ENCODE measurements around the gene PCDHGB7.
A peak's percentile ranks its signal among the peaks of the same experiment; 100 is the strongest.
"Not testable (repeated sequence)": the region's sequence is repeated elsewhere in the genome, so short reads cannot be mapped to it uniquely, and the experiment has no call there.

Gene PCDHGB7

DNA sequence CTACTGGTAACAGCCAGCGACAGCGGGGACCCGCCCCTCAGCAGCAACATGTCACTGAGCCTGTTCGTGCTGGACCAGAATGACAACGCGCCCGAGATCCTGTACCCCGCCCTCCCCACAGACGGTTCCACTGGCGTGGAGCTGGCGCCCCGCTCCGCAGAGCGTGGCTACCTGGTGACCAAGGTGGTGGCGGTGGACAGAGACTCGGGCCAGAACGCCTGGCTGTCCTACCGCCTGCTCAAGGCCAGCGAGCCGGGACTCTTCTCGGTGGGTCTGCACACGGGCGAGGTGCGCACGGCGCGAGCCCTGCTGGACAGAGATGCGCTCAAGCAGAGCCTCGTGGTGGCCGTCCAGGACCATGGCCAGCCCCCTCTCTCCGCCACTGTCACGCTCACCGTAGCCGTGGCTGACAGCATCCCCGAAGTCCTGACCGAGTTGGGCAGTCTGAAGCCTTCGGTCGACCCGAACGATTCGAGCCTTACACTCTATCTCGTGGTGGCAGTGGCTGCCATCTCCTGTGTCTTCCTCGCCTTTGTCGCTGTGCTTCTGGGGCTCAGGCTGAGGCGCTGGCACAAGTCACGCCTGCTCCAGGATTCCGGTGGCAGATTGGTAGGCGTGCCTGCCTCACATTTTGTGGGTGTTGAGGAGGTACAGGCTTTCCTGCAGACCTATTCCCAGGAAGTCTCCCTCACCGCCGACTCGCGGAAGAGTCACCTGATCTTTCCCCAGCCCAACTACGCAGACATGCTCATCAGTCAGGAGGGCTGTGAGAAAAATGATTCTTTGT lies 22.9 kb upstream of the PCDHGB7 start:
- not testable (repeated sequence) for DNase-seq (ENCODE audit: low read depth); H3K4me3 ChIP-seq (ENCODE audit: low read depth, low read length)

DNA sequence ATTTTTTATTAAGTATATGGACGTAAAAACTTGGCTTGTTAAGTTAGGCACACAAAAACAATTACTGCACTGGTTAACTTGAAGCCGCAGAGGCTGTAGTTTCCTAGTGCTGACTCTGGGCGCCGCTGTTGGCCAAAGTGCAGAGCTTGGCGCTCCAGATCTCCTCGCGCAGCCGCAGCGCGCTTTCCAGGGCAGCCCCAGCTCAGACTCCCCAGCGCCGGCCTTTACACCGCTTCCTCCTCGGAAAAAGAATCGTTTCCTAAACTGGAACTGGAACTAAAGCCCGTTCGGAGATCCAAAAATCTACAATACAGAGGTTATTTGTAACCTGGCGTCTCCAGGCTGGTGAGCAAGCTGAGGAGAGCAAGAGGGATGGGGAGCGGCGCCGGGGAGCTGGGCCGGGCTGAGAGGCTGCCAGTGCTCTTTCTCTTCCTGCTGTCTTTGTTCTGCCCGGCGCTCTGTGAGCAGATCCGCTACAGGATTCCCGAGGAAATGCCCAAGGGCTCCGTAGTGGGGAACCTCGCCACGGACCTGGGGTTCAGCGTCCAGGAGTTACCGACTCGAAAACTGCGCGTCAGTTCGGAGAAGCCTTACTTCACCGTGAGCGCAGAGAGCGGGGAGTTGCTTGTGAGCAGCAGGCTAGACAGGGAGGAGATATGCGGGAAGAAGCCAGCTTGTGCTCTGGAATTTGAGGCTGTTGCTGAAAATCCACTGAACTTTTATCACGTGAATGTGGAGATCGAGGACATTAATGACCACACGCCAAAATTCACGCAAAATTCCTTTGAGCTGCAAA lies 19.5 kb upstream of the PCDHGB7 start, which contains the start of gene PCDHGB5:
Gene PCDHGB5 (plus strand): TSS at position 192 of the 796 bp plus-strand sequence. CDS start 181 bp downstream, at position 373.
- DNase-seq (ENCODE audit: low read depth) = peak; percentile 13
- peak within 1 kb of the TSS; percentile 41 for H3K4me3 ChIP-seq (ENCODE audit: low read depth, low read length)

DNA sequence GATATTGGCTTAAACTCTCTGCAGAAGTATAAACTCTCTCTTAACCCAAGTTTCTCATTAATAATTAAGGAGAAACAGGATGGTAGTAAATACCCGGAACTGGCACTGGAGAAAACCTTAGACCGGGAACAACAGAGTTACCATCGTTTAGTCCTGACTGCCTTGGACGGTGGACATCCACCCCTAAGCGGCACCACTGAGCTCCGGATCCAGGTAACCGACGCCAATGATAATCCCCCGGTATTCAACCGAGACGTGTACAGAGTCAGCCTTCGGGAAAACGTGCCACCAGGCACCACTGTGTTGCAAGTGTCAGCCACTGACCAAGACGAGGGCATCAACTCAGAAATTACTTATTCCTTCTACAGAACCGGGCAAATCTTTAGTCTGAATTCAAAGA lies 18.9 kb upstream of the PCDHGB7 start:
- no peak for DNase-seq (ENCODE audit: low read depth)
- peak overlapping the region; percentile 21 for H3K4me3 ChIP-seq (ENCODE audit: low read depth, low read length)

DNA sequence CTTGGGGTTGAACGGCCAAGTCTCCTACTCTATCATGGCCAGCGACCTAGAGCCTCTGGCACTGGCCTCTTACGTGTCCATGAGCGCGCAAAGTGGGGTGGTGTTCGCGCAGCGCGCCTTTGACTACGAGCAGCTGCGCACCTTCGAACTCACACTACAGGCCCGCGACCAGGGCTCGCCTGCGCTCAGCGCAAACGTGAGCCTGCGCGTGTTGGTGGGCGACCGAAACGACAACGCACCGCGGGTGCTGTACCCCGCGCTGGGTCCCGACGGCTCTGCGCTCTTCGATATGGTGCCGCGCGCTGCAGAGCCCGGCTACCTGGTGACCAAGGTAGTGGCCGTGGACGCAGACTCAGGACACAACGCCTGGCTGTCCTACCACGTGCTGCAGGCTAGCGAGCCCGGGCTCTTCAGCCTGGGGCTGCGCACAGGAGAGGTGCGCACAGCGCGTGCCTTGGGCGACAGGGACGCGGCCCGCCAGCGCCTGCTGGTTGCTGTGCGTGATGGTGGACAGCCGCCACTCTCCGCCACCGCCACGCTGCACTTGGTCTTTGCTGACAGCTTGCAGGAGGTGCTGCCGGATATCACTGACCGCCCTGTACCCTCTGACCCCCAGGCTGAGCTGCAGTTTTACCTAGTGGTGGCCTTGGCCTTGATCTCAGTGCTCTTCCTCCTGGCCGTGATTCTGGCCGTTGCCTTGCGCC lies 17.8 kb upstream of the PCDHGB7 start:
- no peak overlapping the region for H3K4me3 ChIP-seq (ENCODE audit: low read depth, low read length)
- DNase-seq (ENCODE audit: low read depth) = no peak

DNA sequence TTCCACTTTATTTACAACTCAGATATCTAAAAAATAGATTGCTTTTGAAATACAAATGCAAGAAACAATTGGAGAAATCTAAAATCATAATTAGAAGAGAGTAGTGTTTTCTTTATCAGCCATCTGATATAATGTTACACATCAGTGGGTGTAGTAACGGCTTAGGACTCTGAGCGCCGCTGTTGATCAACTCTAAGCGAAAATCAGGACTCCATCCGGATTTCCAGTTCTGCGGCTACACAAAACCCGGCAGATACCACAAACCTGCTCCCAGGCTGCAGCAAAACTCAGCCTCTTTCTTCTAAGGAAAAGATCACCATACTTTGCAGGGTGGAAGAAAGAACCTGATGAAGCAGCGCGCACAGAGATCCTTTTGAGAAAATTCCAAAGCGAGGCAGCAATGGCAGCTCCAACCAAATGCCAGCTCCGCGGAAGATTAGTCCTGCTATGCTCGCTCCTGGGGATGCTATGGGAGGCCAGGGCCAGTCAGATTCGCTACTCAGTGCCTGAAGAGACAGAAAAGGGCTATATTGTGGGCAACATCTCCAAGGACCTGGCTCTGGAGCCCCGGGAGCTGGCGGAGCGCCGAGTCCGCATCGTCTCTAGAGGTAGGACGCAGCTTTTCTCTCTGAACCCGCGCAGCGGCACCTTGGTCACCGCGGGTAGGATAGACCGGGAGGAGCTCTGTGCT lies 14.8 kb upstream of the PCDHGB7 start, which contains the start of gene PCDHGA9:
Gene PCDHGA9 (plus strand): TSS at position 226 of the 691 bp plus-strand sequence. CDS start 175 bp downstream, at position 401.
- no peak for DNase-seq (ENCODE audit: low read depth)
- peak within 1 kb of the TSS; percentile 35 for H3K4me3 ChIP-seq (ENCODE audit: low read depth, low read length)

DNA sequence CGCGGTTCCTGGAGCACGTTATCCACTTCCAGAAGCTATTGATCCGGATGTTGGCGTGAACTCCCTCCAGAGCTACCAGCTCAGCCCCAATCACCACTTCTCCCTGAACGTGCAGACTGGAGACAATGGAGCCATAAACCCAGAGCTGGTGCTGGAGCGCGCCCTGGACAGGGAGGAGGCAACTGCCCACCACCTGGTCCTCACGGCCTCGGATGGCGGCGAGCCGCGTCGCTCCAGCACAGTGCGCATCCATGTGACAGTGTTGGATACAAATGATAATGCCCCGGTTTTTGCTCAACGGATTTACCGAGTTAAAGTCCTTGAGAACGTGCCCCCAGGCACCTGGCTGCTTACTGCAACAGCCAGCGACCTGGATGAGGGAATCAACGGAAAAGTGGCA lies 14.1 kb upstream of the PCDHGB7 start:
- DNase-seq (ENCODE audit: low read depth) = no peak
- H3K4me3 ChIP-seq (ENCODE audit: low read depth, low read length) = peak overlapping the region; percentile 35

DNA sequence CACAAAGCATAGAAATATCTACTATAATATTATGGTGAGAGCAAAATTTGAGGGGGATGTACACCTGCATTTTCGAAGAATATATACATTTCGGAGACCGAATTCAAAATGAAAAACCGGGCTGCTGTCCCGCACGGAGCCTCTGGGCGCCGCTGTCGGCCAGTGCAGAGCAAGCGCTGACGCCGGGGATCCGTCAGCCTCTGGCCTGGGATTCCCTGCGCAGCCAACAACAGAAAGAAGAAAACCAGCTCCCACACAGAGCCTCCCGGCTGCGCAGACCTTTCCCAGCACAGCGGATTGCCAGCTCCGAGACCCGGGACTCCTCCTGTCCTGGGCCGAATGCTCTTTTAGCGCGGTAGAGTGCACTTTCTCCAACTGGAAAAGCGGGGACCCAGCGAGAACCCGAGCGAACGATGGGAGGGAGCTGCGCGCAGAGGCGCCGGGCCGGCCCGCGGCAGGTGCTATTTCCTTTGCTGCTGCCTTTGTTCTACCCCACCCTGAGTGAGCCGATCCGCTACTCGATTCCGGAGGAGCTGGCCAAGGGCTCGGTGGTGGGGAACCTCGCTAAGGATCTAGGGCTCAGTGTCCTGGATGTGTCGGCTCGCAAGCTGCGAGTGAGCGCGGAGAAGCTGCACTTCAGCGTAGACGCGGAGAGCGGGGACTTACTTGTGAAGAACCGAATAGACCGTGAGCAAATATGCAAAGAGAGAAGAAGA lies 9.5 kb upstream of the PCDHGB7 start, which contains the start of gene PCDHGB6:
Gene PCDHGB6 (plus strand): TSS at position 232 of the 716 bp plus-strand sequence. CDS start 182 bp downstream, at position 414.
- DNase-seq (ENCODE audit: low read depth) = not testable (repeated sequence)
- H3K4me3 ChIP-seq (ENCODE audit: low read depth, low read length) = peak within 1 kb of the TSS; percentile 34

DNA sequence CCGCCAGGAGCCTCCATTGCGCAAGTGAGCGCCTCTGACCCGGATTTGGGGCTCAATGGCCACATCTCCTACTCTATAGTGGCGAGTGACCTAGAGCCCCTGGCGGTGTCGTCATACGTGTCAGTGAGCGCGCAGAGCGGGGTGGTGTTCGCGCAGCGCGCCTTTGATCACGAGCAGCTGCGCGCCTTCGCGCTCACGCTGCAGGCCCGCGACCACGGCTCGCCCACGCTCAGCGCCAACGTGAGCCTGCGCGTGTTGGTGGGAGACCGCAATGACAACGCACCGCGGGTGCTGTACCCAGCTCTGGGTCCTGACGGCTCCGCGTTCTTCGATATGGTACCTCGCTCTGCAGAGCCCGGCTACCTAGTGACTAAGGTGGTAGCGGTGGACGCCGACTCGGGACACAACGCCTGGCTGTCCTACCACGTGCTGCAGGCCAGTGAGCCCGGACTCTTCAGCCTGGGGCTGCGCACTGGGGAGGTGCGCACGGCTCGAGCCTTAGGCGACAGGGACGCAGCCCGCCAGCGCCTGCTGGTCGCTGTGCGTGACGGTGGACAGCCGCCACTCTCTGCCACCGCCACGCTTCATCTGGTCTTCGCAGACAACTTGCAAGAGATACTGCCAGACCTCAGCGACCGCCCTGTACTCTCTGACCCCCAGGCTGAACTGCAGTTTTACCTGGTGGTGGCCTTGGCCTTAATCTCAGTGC lies 7.7 kb upstream of the PCDHGB7 start:
- DNase-seq (ENCODE audit: low read depth) = no peak
- H3K4me3 ChIP-seq (ENCODE audit: low read depth, low read length) = no peak overlapping the region

DNA sequence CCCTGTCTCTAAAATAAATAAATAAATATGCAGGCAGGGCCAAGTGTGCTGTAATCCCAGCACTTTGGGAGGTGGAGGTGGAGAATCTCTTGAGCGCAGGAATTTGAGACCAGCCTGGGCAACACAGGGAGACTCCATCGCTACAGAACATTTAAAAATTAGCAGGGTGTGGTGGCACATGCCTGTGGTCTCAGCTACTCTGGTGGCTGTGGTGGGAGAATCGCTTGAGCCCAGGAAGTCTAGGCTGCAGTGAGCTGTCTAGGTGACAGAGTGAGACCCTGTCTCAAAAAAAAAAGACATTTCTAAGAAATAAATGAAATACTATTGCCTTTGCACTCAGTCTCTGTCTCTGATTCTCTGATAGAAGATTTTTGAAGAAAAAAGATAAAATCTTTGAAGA lies 5.9 kb upstream of the PCDHGB7 start:
- DNase-seq (ENCODE audit: low read depth) = no peak
- no peak overlapping the region for H3K4me3 ChIP-seq (ENCODE audit: low read depth, low read length)

DNA sequence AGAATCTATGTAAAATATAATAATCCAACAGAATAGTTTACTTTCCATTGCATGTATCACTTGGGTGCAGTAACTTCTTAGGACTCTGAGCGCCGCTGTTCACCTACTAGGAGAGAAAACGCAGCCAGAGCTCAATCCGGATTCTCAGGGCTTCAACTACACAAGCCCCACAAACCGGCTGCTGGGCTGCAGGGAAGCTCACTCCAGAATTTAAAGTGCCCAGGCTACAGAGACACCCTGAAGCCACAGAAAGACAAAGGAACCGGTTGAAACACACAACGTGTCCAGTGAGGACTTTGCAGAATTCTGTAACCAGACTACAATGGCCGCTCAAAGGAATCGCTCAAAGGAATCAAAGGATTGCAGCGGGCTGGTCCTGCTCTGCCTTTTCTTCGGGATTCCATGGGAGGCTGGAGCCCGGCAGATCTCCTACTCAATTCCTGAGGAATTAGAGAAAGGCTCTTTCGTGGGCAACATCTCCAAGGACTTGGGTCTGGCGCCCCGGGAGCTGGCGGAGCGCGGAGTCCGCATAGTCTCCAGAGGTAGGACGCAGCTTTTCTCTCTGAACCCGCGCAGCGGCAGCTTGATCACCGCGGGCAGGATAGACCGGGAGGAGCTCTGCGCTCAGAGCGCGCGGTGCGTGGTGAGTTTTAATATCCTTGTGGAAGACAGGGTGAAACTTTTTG lies 4.5 kb upstream of the PCDHGB7 start, which contains the start of gene PCDHGA10:
Gene PCDHGA10 (plus strand): TSS at position 134 of the 686 bp plus-strand sequence. CDS start 189 bp downstream, at position 323.
- no peak for DNase-seq (ENCODE audit: low read depth)
- peak within 1 kb of the TSS; percentile 46 for H3K4me3 ChIP-seq (ENCODE audit: low read depth, low read length)

DNA sequence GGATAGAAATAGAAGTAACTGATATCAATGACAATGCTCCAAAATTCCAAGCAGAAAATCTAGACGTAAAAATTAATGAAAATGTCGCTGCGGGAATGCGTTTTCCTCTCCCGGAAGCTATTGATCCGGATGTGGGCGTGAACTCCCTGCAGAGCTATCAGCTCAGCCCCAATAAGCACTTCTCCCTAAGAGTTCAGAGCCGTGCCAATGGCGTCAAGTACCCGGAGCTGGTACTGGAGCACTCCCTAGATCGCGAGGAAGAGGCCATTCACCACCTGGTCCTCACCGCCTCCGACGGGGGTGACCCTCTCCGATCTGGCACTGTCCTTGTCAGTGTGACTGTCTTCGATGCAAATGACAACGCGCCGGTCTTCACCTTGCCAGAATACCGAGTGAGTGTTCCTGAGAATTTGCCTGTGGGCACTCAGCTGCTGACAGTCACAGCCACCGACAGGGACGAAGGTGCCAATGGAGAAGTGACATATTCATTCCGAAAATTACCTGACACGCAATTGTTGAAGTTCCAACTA lies 3.9 kb upstream of the PCDHGB7 start:
- no peak for DNase-seq (ENCODE audit: low read depth)
- peak overlapping the region; percentile 46 for H3K4me3 ChIP-seq (ENCODE audit: low read depth, low read length)

DNA sequence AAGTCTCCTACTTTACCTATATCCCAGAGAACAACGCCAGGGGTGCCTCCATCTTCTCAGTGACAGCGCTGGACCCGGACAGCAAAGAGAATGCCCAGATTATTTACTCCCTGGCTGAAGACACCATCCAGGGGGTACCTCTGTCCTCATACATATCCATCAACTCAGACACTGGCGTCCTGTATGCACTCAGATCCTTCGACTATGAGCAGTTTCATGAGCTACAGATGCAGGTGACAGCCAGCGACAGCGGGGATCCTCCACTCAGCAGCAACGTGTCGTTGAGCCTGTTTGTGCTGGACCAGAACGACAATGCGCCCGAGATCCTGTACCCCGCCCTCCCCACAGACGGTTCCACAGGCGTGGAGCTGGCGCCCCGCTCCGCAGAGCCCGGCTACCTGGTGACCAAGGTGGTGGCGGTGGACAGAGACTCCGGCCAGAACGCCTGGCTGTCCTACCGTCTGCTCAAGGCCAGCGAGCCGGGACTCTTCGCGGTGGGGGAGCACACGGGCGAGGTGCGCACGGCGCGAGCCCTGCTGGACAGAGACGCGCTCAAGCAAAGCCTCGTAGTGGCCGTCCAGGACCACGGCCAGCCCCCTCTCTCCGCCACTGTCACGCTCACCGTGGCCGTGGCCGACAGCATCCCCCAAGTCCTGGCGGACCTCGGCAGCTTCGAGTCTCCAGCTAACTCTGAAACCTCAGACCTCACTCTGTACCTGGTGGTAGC lies 2.8 kb upstream of the PCDHGB7 start:
- not testable (repeated sequence) for DNase-seq (ENCODE audit: low read depth); H3K4me3 ChIP-seq (ENCODE audit: low read depth, low read length)

DNA sequence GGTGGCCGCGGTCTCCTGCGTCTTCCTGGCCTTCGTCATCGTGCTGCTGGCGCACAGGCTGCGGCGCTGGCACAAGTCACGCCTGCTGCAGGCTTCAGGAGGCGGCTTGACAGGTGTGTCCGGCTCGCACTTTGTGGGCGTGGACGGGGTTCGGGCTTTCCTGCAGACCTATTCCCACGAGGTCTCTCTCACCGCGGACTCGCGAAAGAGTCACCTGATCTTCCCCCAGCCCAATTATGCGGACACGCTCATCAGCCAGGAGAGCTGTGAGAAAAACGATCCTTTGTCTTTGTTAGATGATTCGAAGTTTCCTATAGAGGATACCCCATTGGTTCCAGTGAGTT lies 2.2 kb upstream of the PCDHGB7 start:
- not testable (repeated sequence) for H3K4me3 ChIP-seq (ENCODE audit: low read depth, low read length); DNase-seq (ENCODE audit: low read depth)

DNA sequence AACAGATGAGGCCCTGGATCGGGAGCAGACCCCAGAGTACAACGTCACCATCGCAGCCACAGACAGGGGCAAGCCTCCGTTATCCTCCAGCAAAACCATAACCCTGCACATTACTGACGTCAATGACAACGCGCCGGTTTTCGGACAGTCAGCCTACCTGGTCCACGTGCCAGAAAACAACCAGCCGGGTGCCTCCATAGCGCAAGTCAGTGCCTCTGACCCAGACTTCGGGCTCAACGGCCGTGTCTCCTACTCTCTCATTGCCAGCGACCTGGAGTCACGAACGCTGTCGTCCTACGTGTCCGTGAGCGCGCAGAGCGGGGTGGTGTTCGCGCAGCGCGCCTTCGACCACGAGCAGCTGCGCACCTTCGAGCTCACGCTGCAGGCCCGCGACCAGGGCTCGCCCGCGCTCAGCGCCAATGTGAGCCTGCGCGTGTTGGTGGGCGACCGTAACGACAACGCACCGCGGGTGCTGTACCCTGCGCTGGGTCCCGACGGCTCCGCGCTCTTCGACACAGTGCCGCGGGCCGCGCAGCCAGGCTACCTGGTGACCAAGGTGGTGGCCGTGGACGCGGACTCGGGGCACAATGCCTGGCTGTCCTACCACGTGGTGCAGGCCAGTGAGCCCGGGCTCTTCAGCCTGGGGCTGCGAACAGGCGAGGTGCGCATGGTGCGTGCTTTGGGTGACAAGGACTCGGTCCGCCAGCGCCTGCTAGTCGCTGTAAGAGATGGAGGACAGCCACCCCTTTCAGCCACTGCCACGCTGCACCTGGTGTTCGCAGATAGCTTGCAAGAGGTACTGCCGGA lies 1.8 kb downstream of the PCDHGB7 start:
- DNase-seq (ENCODE audit: low read depth) = no peak
- H3K4me3 ChIP-seq (ENCODE audit: low read depth, low read length) = no peak overlapping the region

DNA sequence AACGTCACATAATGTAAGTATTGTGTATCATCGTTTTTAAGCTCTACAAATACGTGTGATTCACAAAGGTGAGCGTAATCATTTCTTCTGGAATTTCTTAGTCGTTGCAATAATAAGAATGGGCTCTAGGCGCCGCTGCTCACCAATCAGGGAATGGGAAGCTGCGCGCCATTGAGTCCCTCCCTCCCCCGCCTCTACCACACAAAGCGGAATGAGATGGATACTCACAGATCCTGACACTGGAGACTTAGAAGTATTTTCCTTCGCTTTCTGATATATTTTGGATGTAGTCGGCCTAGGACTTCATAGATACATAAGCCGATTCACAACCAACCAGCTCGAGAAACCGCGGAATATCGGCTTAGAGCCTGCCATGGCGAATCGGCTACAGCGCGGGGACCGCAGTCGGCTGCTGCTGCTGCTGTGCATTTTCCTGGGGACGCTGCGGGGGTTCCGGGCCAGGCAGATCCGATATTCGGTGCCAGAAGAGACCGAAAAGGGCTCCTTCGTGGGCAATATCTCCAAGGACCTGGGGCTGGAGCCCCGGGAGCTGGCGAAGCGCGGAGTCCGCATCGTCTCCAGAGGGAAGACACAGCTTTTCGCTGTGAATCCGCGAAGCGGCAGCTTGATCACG lies 3.5 kb downstream of the PCDHGB7 start, which contains the start of gene PCDHGA11:
Gene PCDHGA11 (plus strand): TSS at position 197 of the 634 bp plus-strand sequence. CDS start 177 bp downstream, at position 374.
- H3K4me3 ChIP-seq (ENCODE audit: low read depth, low read length) = peak within 1 kb of the TSS; percentile 60
- DNase-seq (ENCODE audit: low read depth) = peak; percentile 36
